SK-N-SH treated with all-trans-retinoic acid at 6 μM for 48 hours (cell line): ENCODE data around the gene LTBP2.

ENCODE experiments used
- ARNTL ChIP-seq: fragments of 450-650 bp; formaldehyde crosslinking; IDR thresholded peaks from 2 replicates; pipeline ENCODE4 v1.5.0; 2020; ENCODE audit warnings: low read depth, mild to moderate bottlenecking, moderate library complexity, borderline replicate concordance
- RARB ChIP-seq: fragments of 250-450 bp; sonication (Bioruptor Pico); IDR thresholded peaks from 2 replicates; pipeline ENCODE4 v1.8.0; 2021; ENCODE audit warnings: mild to moderate bottlenecking, moderate library complexity
- ZFP3 ChIP-seq: fragments of 250-450 bp; sonication (Bioruptor Pico); IDR thresholded peaks from 2 replicates; pipeline ENCODE4 v1.5.0; 2020; ENCODE audit warnings: mild to moderate bottlenecking, moderate library complexity
- ZNF70 ChIP-seq: fragments of 450-650 bp; formaldehyde crosslinking; IDR thresholded peaks from 2 replicates; pipeline ENCODE4 v1.5.0; 2020; ENCODE audit warnings: mild to moderate bottlenecking, moderate library complexity
- TF ChIP-seq, protein P1 (sequence below): fragments of 250-450 bp; sonication (Bioruptor Pico); IDR thresholded peaks from 2 replicates; pipeline ENCODE4 v1.8.0; 2020; ENCODE audit warnings: mild to moderate bottlenecking, moderate library complexity, borderline replicate concordance
- TF ChIP-seq, protein P2 (sequence below): fragments of 250-450 bp; sonication (Bioruptor Pico); IDR thresholded peaks from 2 replicates; pipeline ENCODE4 v1.5.1; 2020; ENCODE audit warnings: low read depth, mild to moderate bottlenecking, moderate library complexity

DNA sequence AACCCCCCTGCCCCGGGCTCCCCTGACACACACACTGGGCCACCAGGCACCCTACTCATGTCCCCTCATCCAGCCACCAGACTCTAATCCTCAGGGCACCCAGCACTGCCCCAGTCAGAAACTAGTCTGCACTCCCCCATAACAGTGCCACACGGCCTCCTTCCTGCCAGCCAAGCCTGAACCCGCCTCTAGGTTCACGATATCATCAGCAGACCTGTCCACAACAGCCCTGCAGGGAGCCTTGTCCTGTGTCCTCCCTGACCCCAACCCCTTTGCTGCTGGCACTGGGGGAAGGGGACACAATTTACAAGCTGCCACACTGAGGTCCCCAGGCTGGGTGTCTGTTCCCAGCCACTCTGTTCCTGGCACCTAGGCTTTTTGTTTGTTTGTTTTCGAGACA is 33.6 kb downstream of the LTBP2 start:
- TF ChIP-seq ZFP3 (CRISPR knock-in tag) (no peak), ARNTL (CRISPR knock-in tag) (no peak), ZNF70 (CRISPR knock-in tag) (no peak), RARB (CRISPR knock-in tag) (no peak)
- TF ChIP-seq, protein P1, sequence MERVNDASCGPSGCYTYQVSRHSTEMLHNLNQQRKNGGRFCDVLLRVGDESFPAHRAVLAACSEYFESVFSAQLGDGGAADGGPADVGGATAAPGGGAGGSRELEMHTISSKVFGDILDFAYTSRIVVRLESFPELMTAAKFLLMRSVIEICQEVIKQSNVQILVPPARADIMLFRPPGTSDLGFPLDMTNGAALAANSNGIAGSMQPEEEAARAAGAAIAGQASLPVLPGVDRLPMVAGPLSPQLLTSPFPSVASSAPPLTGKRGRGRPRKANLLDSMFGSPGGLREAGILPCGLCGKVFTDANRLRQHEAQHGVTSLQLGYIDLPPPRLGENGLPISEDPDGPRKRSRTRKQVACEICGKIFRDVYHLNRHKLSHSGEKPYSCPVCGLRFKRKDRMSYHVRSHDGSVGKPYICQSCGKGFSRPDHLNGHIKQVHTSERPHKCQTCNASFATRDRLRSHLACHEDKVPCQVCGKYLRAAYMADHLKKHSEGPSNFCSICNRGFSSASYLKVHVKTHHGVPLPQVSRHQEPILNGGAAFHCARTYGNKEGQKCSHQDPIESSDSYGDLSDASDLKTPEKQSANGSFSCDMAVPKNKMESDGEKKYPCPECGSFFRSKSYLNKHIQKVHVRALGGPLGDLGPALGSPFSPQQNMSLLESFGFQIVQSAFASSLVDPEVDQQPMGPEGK = no peak
- TF ChIP-seq, protein P2, sequence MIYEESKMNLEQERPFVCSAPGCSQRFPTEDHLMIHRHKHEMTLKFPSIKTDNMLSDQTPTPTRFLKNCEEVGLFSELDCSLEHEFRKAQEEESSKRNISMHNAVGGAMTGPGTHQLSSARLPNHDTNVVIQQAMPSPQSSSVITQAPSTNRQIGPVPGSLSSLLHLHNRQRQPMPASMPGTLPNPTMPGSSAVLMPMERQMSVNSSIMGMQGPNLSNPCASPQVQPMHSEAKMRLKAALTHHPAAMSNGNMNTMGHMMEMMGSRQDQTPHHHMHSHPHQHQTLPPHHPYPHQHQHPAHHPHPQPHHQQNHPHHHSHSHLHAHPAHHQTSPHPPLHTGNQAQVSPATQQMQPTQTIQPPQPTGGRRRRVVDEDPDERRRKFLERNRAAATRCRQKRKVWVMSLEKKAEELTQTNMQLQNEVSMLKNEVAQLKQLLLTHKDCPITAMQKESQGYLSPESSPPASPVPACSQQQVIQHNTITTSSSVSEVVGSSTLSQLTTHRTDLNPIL (CRISPR knock-in tag) = no peak
